Common myeloid progenitor, CD34-positive (primary cell): ENCODE results near the gene ATG10.

ENCODE experiments used
- CTCF ChIA-PET: fragments of 350-600 bp; sonication (Branson Sonifier 250); formaldehyde crosslinking; loops from one replicate; lab custom pipeline; 2021; ENCODE audit warnings: antibody characterized with exemption; lab: Charles Lee
- POLR2A ChIA-PET: fragments of 350-600 bp; sonication (Branson Sonifier 250); formaldehyde crosslinking; loops from one replicate; lab custom pipeline; 2021; ENCODE audit warnings: antibody characterized with exemption; lab: Charles Lee
- DNase-seq, 3 donors: peaks; one replicate each; pipeline versions ENCODE4 v3.0.0 to v3.0.0-alpha.2; 2013
- H3K27ac ChIP-seq, 2 experiments: 1 replicate in 1 of 2; 2 replicates in 1 of 2; pipeline ENCODE4 v1.7.0; 2013; ENCODE audit warnings: inconsistent platforms in 2 of 2, low read length in 2 of 2, mild to moderate bottlenecking in 2 of 2, low read depth in 1 of 2, moderate library complexity in 1 of 2; ENCODE audit not compliant: severe bottlenecking in 2 of 2, insufficient read depth in 1 of 2, poor library complexity in 1 of 2
- H3K27me3 ChIP-seq, 5 experiments: replicated peaks in 2 of 5; 1 replicate in 3 of 5; 2 replicates in 2 of 5; pipeline versions ENCODE4 v1.6.1 to v1.7.0; 2013; ENCODE audit warnings: low read length in 4 of 5, mild to moderate bottlenecking in 2 of 5, moderate library complexity in 2 of 5, inconsistent platforms in 1 of 5; ENCODE audit not compliant: insufficient read depth in 5 of 5, control insufficient read depth in 4 of 5
- H3K36me3 ChIP-seq, 4 experiments: 1 replicate in 2 of 4; 2 replicates in 2 of 4; pipeline versions ENCODE4 v1.6.1 to v1.7.0; 2013; ENCODE audit warnings: low read length in 3 of 4, control low read depth in 1 of 4, mild to moderate bottlenecking in 1 of 4; ENCODE audit not compliant: control insufficient read depth in 4 of 4, insufficient read depth in 4 of 4
- H3K4me1 ChIP-seq, 4 experiments: 1 replicate in 3 of 4; 2 replicates in 1 of 4; pipeline versions ENCODE4 v1.6.1 to v1.7.1; 2013; ENCODE audit warnings: low read length in 3 of 4, mild to moderate bottlenecking in 3 of 4, control low read depth in 1 of 4, inconsistent platforms in 1 of 4, moderate library complexity in 1 of 4; ENCODE audit not compliant: control insufficient read depth in 4 of 4, insufficient read depth in 4 of 4; ENCODE audit errors: control extremely low read depth in 1 of 4
- H3K4me3 ChIP-seq, 7 experiments: 1 replicate in 4 of 7; 2 replicates in 3 of 7; pipeline versions ENCODE4 v1.5.1 to v1.7.0; 2013; ENCODE audit warnings: mild to moderate bottlenecking in 7 of 7, low read length in 6 of 7, moderate library complexity in 6 of 7, inconsistent platforms in 2 of 7, low read depth in 2 of 7, control low read depth in 1 of 7; ENCODE audit not compliant: insufficient read depth in 4 of 7, control insufficient read depth in 1 of 7; ENCODE audit errors: extremely low read depth in 1 of 7
- H3K9me3 ChIP-seq, 5 experiments: 1 replicate in 4 of 5; 2 replicates in 1 of 5; pipeline versions ENCODE4 v1.6.1 to v1.7.1; 2013; ENCODE audit warnings: low read length in 4 of 5, mild to moderate bottlenecking in 2 of 5, inconsistent platforms in 1 of 5, low read depth in 1 of 5, moderate library complexity in 1 of 5; ENCODE audit not compliant: control insufficient read depth in 4 of 5, insufficient read depth in 2 of 5; ENCODE audit errors: control extremely low read depth in 1 of 5
- WGBS: methylation state at CpG from one replicate; pipeline ENCODE4 v1.1.5; 2013; ENCODE audit not compliant: insufficient coverage; 5-methylcytosine and 5-hydroxymethylcytosine counted together

Gene ATG10

GRCh38 chr5:82045554-82046275 is 73.9 kb downstream of the ATG10 start:
- H3K27me3 ChIP-seq = no peaks in the 10 kb centered on the region
- WGBS = 100% methylated on average over 2 of the region's 3 CpGs
- peaks cover 1 to 15% (median 6%) of the 10 kb centered on the region in 5 experiments for H3K9me3 ChIP-seq
- no peak overlapping the region for H3K27ac ChIP-seq
- H3K36me3 ChIP-seq = peaks cover 0 to 7% (median 4%) of the 10 kb centered on the region in 4 experiments
- CTCF ChIA-PET = interaction anchor here (1.1 kb wide), 1 partner anchor 13 kb away, joined by 3 read pairs; no protein-coding TSS in a partner anchor
- no peak for DNase-seq
- peaks cover 0 to 3% (median under 1%) of the 10 kb centered on the region in 4 experiments for H3K4me1 ChIP-seq
- H3K4me3 ChIP-seq = no peak overlapping the region
- POLR2A ChIA-PET = no interaction called here

- Histone ChIP-seq H3K36me3 (peaks cover 0 to 7% (median 4%) of the 10 kb centered on the region in 4 experiments), H3K27ac (no peak overlapping the region), H3K27me3 (no peaks in the 10 kb centered on the region), H3K4me3 (no peak overlapping the region), H3K9me3 (peaks cover 1 to 15% (median 6%) of the 10 kb centered on the region in 5 experiments), H3K4me1 (peaks cover 0 to 3% (median under 1%) of the 10 kb centered on the region in 4 experiments)
- POLR2A ChIA-PET = no interaction called here
- CTCF ChIA-PET = interaction anchor here (1.1 kb wide), 1 partner anchor 13 kb away, joined by 3 read pairs; no protein-coding TSS in a partner anchor
- 100% methylated on average over 2 of the region's 2 CpGs for WGBS
- DNase-seq = no peak
These were observed 74.4 kb downstream of the ATG10 start for GRCh38 chr5:82046276-82046647.

GRCh38 chr5:82050955-82051354 is 79.1 kb downstream of the ATG10 start:
- no peak for DNase-seq
- Histone ChIP-seq H3K27me3 (no peaks in the 10 kb centered on the region), H3K4me1 (no peaks in the 10 kb centered on the region), H3K27ac (no peak overlapping the region), H3K36me3 (peaks cover 0 to 2% (median 0%) of the 10 kb centered on the region in 4 experiments), H3K4me3 (no peak overlapping the region), H3K9me3 (no peaks in the 10 kb centered on the region)
- ChIA-PET POLR2A (no interaction called here), CTCF (no interaction called here)
- WGBS = 93% methylated on average over 3 of the region's 4 CpGs

GRCh38 chr5:82054004-82054710 is 82.3 kb downstream of the ATG10 start:
- H3K27me3 ChIP-seq = no peaks in the 10 kb centered on the region
- ChIA-PET CTCF (no interaction called here), POLR2A (no interaction called here)
- no peak overlapping the region for H3K4me3 ChIP-seq
- H3K36me3 ChIP-seq = peaks cover 0 to 3% (median under 1%) of the 10 kb centered on the region in 4 experiments
- no peaks in the 10 kb centered on the region for H3K9me3 ChIP-seq
- DNase-seq = no peak
- WGBS = 95% methylated on average over 2 of the region's 3 CpGs
- H3K4me1 ChIP-seq = peaks cover 0 to 4% (median 0%) of the 10 kb centered on the region in 4 experiments
- H3K27ac ChIP-seq = no peak overlapping the region

GRCh38 chr5:82057051-82057450 is 85.2 kb downstream of the ATG10 start:
- Histone ChIP-seq H3K36me3 (peaks cover 0 to 3% (median under 1%) of the 10 kb centered on the region in 4 experiments), H3K27ac (no peak overlapping the region), H3K4me3 (no peak overlapping the region), H3K4me1 (peaks cover 0 to 4% (median 0%) of the 10 kb centered on the region in 4 experiments), H3K27me3 (no peaks in the 10 kb centered on the region), H3K9me3 (no peaks in the 10 kb centered on the region)
- ChIA-PET CTCF (no interaction called here), POLR2A (no interaction called here)
- DNase-seq = no peak

DNA sequence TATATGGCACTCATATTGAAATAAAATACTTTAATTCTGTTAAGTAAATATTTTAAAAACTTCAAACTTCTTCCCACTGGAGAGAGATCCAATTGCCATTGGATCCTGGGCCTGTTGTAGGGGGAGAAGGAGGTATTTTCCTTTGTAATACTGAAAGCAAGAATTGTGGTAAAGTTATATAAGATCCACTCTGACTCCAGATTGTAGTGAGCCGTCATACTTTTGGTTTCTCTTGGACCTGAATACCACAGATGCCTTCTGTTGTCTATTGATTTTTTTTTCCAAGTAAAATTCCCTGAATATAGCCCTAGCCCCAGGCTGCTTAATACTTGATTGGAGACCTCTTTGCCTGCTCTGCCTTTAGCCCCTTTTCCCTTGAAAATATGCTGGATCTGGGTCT is 86.9 kb downstream of the ATG10 start:
- Histone ChIP-seq H3K4me1 (peaks cover 0 to 4% (median 0%) of the 10 kb centered on the region in 4 experiments), H3K9me3 (no peaks in the 10 kb centered on the region), H3K4me3 (peak overlapping the region in 2 of 7 experiments; percentile 13 to 19), H3K36me3 (peaks cover 0 to 3% (median under 1%) of the 10 kb centered on the region in 4 experiments), H3K27ac (no peak overlapping the region), H3K27me3 (no peaks in the 10 kb centered on the region)
- ChIA-PET CTCF (no interaction called here), POLR2A (no interaction called here)
- 50% methylated on average over 1 of the region's 1 CpG for whole genome bisulfite sequencing
- DNase-seq = peak in 2 of 3 donors; percentile 33 to 49

DNA sequence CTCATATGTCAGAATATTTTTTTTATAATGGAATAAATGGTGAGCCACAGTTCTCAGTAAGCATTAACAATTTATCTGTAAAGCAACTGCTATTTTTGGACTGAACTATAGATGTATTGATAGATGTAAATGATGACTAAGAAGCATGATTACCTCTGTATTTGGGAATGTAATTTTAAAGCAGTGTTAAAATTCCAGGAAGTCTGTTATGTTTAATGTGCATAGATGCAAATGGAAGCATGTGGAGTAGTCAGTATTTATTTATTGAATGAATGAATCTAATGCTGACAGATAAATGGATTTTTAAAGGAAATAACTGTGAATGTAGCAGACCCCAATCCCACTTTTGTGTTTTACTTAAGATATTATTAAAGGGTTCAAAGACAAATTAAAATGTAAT is 95.0 kb downstream of the ATG10 start:
- Histone ChIP-seq H3K9me3 (no peaks in the 10 kb centered on the region), H3K27me3 (no peaks in the 10 kb centered on the region), H3K27ac (no peak overlapping the region), H3K4me1 (peaks cover 0 to 15% (median 8%) of the 10 kb centered on the region in 4 experiments), H3K4me3 (no peak overlapping the region), H3K36me3 (peaks cover 0 to 4% (median 2%) of the 10 kb centered on the region in 4 experiments)
- POLR2A ChIA-PET = no interaction called here
- no peak for DNase-seq
- CTCF ChIA-PET = no interaction called here
